Non-pigmented ciliary epithelial cell (primary cell): ENCODE results near the gene ZCCHC18.
"Not testable (repeated sequence)": the region's sequence is repeated elsewhere in the genome, so short reads cannot be mapped to it uniquely, and the experiment has no call there.

Source experiments
- DNase-seq: peaks from one replicate; pipeline ENCODE4 v3.0.0-alpha.2; 2010; ENCODE audit warnings: low read depth

The ZCCHC18 gene

GRCh38 chrX:104112326-104112951 lies at the start of gene ZCCHC18:
Gene ZCCHC18, plus strand, starts transcription at chrX:104112523. Its CDS starts 1,589 bp downstream, at chrX:104114112.
- DNase-seq, result no peak

- not testable (repeated sequence) for DNase-seq
These were observed 49.7 kb upstream of the ZCCHC18 start for GRCh38 chrX:104062636-104063035.

GRCh38 chrX:104075778-104076445 lies 36.4 kb upstream of the ZCCHC18 start, which contains the start of gene TMSB15C:
Gene TMSB15C, minus strand, starts transcription at chrX:104076236.
- not testable (repeated sequence) for DNase-seq

- not testable (repeated sequence) for DNase-seq
These were observed 34.5 kb upstream of the ZCCHC18 start for GRCh38 chrX:104077854-104078253.

GRCh38 chrX:104084063-104084462 lies 28.3 kb upstream of the ZCCHC18 start:
- no peak for DNase-seq

- no peak for DNase-seq
These were observed 27.6 kb upstream of the ZCCHC18 start for GRCh38 chrX:104084534-104085277.

- DNase-seq, result no peak
These were observed 26.8 kb upstream of the ZCCHC18 start for GRCh38 chrX:104085477-104085876.

GRCh38 chrX:104085919-104086318 lies 26.4 kb upstream of the ZCCHC18 start:
- no peak for DNase-seq

GRCh38 chrX:104098151-104098808 lies 14.0 kb upstream of the ZCCHC18 start:
- DNase-seq, result no peak

- no peak for DNase-seq
These were observed 13.4 kb upstream of the ZCCHC18 start for GRCh38 chrX:104098919-104099318.

- DNase-seq, result no peak
These were observed 7.6 kb upstream of the ZCCHC18 start for GRCh38 chrX:104104676-104105075.

- no peak for DNase-seq
These were observed 6.7 kb upstream of the ZCCHC18 start for GRCh38 chrX:104105330-104106262.

GRCh38 chrX:104108955-104109354 lies 3.4 kb upstream of the ZCCHC18 start:
- DNase-seq, result no peak

- DNase-seq, result not testable (repeated sequence)
These were observed 1.7 kb upstream of the ZCCHC18 start for GRCh38 chrX:104110491-104111240.

GRCh38 chrX:104113222-104113965 lies 1.1 kb downstream of the ZCCHC18 start:
- DNase-seq, result no peak

GRCh38 chrX:104117759-104118158 lies 5.4 kb downstream of the ZCCHC18 start:
- DNase-seq, result no peak

GRCh38 chrX:104118765-104119164 lies 6.4 kb downstream of the ZCCHC18 start:
- DNase-seq, result no peak

- DNase-seq, result no peak
These were observed 10.5 kb downstream of the ZCCHC18 start for GRCh38 chrX:104122829-104123228.

GRCh38 chrX:104126856-104127255 lies 14.5 kb downstream of the ZCCHC18 start:
- DNase-seq, result no peak

- DNase-seq, result no peak
These were observed 18.5 kb downstream of the ZCCHC18 start for GRCh38 chrX:104130808-104131207.
